GM18511 (cell line): ENCODE measurements around the gene FOXP1.
A peak's percentile ranks its signal among the peaks of the same experiment; 100 is the strongest.

ENCODE experiments used
- ATAC-seq: cut with Tn5 transposase; IDR thresholded peaks from one replicate; pipeline ENCODE4 v1.9.1; 2021; ENCODE audit warnings: mild to moderate bottlenecking, moderate library complexity; ENCODE audit not compliant: unreplicated experiment

Gene FOXP1

DNA sequence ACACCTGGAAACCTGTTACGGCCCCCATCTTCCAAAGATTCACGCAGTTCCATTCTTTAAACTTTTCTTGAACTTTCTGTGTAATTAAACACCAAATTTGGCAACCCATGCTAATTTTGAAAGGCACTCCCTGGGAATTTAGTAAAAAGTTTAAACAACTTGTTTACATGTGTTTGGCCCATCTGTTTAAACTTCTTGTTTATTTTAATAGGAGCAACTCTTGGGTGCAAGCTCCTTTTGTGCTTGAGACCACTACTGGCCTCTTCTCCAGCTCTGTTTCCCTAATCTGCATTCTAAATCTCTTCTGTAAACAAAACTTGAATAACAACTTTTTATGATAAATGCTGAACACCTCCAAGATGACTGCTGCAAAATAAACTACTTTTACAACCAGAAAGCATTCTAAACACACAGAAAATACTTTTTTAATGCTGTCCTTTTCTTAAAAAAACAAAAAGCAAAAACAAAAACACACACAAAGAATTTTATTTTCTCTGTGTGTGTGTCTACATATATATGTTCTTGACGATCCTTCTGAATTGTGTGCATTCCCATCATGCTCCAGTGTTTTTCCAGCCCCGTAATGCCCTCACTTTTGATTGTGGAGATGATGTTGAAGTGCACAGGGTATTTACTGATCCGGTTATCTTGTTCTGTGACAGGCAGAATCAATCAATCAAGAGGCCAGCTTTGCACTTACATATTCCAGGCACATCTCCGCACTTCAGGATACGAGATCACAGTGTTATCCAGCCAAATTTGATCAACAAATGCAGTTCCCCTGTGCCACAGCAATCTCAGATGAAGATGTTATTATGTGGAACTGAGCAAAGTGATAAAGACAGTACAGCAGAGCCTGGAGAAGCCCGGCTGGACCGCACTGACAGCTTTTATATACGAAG is 416.9 kb downstream of the FOXP1 start:
- ATAC-seq, result no peak

DNA sequence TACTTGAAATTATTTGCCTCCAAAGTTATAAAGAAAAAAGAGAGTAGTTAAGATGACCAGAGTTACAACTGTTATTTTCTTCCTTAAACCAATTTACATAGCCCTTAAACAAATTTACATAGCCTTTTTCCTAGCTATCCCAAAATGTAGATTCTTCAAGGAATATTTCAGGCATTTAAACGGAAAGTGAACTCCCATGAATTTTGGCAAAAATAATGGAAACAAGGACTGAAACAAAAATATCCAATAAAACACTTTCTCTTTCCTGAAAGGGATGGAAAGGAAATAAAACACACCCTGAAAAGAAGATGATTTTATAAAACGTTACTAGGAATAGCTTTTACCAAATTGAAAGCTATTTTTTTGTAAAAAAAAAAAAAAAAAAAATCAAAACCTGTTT is 418.6 kb downstream of the FOXP1 start:
- ATAC-seq, result no peak

DNA sequence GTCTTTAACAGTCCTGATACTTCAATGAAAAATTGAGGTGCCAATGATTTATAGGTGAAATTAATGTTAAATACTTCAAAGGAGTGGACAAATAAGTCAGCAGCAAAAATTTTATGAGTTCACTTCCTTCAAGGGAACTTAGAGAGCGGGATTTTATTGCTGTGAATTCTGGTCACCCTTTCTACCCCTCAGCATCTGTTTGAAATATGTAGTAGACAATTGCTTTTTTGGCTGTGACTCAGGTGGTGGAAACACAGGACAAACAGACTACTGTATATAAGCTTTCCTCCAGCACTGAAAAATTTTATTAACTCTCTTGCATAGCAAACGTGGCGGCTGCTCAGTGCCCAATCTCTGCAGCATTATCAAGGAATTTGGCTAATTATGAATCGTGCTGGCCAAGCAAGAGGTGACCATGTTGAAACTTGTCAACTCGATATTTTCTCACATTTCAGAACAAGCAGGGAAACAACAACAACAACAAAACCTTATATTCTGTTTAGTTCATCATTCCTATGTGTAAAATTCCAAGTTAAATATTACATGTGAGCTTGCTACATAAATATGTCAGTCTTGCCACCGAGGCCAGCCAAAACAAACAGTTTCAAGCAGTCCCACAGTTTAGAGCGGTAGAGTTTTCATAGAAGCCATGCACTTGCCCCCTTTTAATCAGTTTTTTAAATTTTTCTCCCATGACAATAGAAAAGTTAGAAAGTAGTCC is 420.2 kb downstream of the FOXP1 start:
- no peak for ATAC-seq

DNA sequence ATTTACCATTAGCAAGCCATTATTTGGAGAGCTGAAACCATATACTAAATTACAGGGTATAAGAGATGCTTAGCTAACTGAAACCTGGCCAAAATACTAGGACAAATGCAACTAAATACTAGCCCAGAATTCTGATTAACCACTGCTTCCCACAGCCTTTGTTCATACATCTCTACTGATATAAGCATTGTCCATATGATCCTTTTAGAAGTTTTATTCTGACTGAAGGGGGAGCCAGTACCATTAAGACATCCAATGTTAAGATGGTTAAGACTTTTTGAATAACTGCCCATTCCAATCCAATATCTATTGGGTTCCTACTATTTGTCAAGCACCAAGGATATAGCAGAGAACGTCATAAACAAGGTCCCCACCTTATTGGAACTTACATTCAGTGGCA is 421.3 kb downstream of the FOXP1 start:
- ATAC-seq, result no peak

- ATAC-seq, result no peak
Measured at GRCh38 chr3:71160785-71161546, 422.6 kb downstream of the FOXP1 start.

DNA sequence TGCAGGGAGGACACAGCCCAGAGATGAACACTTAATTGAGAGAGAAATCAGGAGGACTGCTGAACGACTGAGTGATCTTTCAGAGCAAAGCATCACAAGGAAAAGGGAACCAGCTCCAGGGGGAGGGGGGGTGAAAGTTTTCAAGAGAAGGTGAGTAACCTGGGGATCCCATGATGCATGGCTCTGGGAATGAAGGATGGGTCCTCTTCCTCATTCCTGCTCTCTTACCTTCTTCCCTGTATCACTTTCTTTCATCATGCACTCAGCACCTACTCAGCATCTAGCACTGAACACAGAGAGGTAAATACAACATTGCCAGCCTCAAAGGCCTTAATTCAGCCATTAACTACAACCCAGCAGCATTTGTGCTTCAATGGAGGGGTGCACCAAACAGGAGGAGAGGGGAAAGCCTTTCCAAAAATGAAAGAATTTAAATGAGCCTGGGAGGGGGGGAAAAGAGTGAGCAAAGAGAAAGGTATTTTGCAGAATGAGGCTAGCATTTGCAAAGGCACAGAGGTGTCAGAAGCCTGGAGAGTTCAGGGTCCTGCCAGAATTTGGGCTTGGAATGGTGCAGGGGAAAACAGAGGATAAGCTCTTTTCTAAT is 427.4 kb downstream of the FOXP1 start:
- ATAC-seq, result no peak

- ATAC-seq, result no peak
Measured at GRCh38 chr3:71154846-71155245, 428.7 kb downstream of the FOXP1 start.

GRCh38 chr3:71153713-71154112 is 429.8 kb downstream of the FOXP1 start:
- ATAC-seq, result no peak

DNA sequence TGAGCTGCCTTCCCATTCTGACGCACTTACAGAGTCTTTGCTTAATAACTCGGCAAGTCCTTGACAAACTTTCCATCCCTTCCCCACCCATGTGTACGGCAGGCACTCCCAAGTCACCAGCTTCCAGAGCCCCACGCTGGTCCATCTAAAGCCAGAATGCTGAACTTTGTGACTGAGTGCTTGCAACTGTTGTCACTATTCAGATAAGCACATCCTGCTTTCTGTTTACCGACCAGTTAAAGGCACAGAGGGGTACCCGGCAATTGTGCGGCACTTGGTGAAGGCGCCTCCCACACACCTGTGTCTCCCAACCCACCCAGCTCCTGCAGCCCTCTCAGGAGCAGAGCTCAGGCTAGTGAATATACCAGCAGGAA is 430.6 kb downstream of the FOXP1 start:
- no peak for ATAC-seq

DNA sequence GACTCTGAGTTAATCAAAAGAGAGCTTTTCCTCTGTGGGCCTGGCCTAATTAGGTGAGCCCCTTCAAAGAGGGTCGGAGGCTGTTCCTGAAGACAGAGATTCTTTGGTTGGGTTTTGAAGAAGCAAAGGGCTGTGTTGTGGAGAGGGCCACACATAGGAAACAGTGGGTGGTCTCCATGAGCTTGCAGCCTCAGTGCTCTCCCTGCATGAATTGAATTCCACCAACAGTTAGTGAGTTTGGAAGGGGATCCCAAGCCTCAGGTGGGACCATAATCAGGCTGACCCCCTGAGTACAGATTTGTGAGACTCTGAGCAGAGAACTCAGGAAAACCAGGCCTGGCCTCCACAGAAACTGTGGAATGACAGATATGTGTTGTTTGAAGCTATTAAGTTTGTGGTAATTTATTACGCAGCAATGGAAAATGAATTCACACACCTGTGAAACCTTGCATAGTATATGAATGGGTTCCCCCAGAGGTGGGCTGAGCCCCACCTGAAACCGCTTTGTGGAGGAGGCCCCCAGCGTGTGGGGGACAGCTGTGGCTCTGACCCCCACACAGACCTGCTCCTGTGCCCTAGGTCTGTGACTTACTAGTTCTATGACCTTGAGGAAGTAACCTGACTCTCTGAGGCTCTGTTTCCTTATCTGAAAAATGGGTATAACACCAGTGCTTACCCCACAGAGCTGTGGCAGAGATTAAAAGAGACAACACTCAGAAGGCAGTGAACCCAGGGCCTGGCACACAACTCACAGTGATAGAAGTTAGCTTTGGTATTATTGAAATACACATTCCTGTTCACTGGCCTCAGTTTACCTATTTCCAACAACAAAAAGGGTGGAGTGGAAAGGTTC is 431.3 kb downstream of the FOXP1 start:
- no peak for ATAC-seq

DNA sequence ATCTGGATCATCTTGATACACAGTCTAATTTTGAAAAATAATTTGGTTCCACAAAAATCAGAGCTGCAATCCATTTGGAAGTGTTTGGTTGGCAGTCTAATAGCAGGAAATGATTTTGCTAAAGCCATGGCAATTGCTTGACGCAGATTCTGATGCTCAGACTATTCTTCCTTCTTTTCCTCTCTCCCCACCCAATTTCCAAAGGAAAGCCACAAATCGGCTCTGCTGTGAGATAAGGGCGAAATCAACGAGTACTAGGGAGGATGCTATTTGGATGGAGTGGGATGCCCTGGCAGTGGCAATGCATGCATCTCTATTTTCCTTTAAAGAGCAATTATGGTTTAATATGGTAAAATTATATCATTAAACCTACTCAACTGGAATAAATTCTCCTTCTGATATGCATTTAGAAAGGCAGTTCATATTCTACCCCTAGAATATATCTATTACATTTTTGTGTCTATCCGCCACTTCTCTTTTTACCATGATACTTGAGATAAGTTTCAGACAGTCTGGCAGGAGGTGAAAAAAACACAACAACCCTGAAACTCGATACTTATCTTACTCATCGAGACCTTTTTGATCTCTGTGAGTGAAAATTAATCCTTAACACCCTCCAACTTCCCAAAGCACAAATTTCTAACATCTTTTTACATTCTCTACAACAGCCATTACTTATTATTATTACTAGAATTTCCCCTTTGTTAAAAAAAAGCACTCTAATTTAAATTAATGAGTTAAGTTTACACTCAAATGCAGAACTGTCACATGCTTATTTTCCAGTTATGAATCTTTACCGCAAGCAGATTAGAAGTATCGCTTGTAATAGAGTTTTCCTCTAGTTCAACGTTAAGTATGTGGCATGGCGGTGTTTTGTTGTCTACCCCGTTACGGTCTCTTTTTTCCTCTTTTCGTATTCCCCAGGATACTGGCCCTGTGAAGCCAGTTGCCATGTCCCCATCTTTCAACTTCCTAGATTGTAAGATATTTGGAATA is 433.3 kb downstream of the FOXP1 start:
- peak; percentile 88 for ATAC-seq

DNA sequence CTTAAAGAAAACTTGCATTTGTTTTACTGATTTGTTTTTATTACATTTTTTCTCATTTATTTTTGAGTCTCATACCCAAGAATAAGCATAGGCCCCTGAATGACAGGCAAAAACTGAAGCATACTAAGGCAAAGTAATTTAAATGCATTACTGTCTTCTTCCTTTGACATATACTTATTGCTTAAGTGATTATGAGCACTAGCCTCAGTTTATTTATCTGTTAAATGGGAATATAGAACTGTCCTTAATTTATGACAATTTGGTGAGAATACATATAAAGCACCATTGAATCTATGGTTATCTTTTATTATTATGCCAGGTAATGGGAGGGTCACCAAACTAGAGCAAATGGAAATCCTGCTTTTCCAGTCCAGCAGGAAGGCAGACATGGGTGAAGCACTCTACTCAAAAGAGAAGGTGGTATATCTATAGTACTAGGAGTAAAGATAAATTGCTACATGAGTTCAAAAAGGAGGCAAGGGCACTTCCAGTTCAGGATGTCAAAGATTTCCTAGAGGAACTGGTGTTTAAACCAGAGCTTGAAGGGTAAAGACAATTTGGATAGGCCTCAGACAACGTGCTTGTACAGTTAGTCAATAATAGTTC is 435.0 kb downstream of the FOXP1 start:
- no peak for ATAC-seq

DNA sequence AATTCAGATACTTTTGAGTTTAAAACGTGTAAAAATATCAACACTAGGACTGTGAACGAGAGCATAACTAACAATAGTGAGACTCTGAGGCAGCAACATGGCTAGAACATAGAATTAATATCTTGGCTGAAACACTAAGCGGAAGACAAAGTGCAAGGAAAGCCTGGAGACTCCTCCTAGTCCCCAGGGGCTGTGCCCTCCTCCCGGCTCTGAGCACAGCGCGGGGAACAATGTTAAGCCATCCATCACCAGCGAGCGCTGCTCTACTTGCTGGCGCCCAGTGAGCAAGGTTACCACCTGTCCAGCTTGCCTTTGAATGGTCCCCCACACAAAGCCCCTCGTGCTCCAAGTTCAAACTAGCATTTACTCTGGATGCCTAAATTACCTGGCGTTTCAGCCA is 436.9 kb downstream of the FOXP1 start:
- no peak for ATAC-seq

DNA sequence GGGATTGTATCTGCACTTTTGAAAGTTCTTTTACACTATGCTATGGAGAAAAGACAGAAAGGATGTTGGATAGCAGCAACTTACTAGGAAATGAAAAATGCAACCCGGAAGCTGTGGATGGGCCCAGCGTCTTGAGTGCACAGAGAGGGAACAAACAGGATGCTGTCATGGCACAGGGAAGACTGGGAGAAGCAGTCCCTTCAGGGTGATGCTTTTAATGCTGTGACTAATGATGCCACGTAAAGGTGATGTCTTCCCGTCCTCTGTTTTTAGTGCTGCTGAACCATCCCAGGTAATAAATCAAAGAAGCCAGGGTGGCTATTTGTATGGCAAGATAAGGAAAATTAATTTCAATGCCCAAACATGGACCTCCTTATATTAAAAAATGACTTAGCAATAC is 437.6 kb downstream of the FOXP1 start:
- ATAC-seq, result no peak

DNA sequence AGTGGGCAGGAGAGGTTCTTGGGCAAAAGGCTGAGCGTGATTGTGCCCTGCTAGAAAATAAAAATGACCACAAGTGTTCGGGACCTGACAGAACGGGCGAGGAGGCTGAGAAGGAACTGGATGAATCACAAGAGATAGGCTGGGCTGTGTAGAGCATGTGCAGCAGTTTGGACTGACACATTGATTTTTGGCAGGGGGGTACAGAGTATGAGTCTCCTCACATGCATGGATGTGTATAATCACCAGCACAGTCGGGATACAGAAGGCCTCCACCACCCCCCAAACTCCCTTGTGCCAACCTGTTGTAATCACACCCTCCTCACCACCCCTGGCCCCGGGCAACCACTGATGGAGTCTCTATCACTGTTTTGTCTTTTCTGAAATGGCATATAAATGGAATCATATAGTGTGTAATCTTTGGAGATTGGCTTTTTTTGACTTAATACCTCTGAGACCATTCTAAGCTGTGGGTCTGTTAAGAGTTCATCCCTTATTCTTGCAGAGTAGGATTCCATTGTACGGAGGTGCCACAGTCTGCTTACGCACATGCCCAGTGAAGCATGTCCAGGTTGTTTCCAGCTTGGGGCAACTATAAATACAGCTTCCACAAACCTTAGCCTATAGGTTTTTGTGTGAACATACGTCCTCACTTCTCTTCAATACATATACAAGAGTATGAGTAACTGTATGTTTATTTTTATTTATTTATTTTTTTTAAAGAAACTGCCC is 438.8 kb downstream of the FOXP1 start:
- no peak for ATAC-seq

DNA sequence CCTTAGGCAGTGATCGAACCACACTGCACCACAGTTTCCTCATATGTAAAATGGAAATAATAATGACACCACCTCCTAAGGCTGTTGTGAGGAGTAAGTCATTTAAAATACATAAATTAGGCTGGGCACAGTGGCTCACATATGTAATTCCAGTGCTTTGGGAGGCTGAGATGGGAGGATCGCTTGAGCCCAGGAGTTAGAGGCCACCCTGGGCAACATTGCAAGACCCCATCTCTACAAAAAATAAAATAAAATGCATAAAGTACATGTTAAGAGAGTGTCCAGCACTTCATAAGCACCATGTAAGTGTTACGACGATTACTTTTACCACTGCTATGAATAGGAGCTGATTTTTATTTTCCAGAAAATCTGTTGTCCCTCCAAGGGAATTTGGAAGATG is 440.0 kb downstream of the FOXP1 start:
- ATAC-seq, result no peak

DNA sequence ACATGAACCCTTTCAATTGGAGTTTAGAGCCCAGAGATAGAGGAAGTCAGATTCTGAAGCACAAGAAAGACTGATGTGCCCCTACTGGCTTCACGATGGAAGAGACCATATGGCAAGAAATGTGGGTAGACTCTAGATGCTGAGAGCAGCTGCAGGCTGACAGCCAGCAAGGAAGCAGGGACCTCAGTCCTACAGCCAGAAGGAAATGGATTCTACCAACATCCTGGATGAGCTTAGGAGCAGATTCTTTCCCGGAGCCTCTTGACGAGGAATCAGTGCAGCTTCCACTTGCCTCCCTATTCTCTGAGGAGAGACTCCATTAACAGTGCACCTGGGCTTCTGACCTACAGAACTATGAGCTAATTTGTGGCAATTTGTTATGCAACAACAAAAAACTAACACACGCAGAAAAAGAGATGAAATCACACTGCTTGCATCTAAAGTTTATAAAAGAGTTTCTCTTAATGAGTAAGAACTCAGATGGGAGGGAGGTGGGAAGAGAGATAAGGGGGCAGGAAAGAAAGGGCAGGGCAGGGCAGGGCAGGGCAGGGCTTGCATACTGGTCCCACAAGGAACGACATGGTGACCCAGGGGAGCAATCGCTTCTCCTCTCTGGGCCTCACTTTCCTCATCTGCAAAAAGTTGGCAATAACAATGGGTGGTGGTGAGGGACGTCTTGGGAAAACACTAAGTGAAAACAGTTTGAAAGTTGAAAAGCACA is 440.9 kb downstream of the FOXP1 start:
- ATAC-seq, result no peak
